Ovary (tissue), 9 donors: Measurements from ENCODE around the gene SLCO1B1. TPM values are rescaled to one million over a fixed set of nuclear protein-coding genes. Genes with fewer than 3 reads are reported as not detected.

ENCODE experiments used
- DNase-seq, 5 donors: peaks; one replicate each; pipeline ENCODE4 v3.0.0-alpha.2; 2019 to 2020
- H3K27ac ChIP-seq, 2 donors: fragments of 200-600 bp; one replicate each; pipeline versions ENCODE4 v1.5.1 to v1.8.0; 2019 to 2022
- H3K27me3 ChIP-seq: fragments of 200-600 bp; one replicate; pipeline ENCODE4 v1.8.0; 2022
- H3K36me3 ChIP-seq: fragments of 200-600 bp; sonication (generic); one replicate; pipeline ENCODE4 v1.5.1; 2019
- H3K4me1 ChIP-seq: one replicate; pipeline ENCODE4 v1.8.1; 2013; ENCODE audit warnings: mild to moderate bottlenecking, moderate library complexity; ENCODE audit not compliant: insufficient read depth
- H3K4me3 ChIP-seq: fragments of 200-600 bp; sonication (generic); one replicate; pipeline ENCODE4 v1.5.1; 2017
- H3K9me3 ChIP-seq, 2 donors: fragments of 200-600 bp in 1 of 2; sonication (generic) in 1 of 2; one replicate each; pipeline versions ENCODE4 v1.5.1 to v1.8.1; 2013 to 2019; ENCODE audit warnings: mild to moderate bottlenecking in 1 of 2, moderate library complexity in 1 of 2
- CTCF ChIP-seq, 3 donors: fragments of 450-650 bp in 2 of 3; fragments of 200-600 bp in 1 of 3; IDR thresholded peaks; one replicate each; pipeline versions ENCODE4 v1.5.1 to v1.8.0; 2016 to 2022; ENCODE audit warnings: antibody characterized with exemption in 3 of 3, mild to moderate bottlenecking in 1 of 3
- EP300 ChIP-seq: sonication (generic); formaldehyde crosslinking; IDR thresholded peaks from one replicate; pipeline ENCODE4 v1.6.1; 2017; ENCODE audit warnings: antibody characterized with exemption
- POLR2A ChIP-seq: fragments of 450-650 bp; IDR thresholded peaks from one replicate; pipeline ENCODE4 v1.6.1; 2017; ENCODE audit warnings: antibody characterized with exemption, mild to moderate bottlenecking, moderate library complexity
- WGBS, 3 donors: extraction: QIAGEN DNeasy Blood & Tissue Kit in 1 of 3; methylation state at CpG; one replicate each; pipeline versions ENCODE4 v1.1.5 to v1.1.7; 2013 to 2017; 5-methylcytosine and 5-hydroxymethylcytosine counted together
- intact Hi-C, 4 donors: fragments of 100-400 bp; cut with DNase I; formaldehyde crosslinking; loops; one replicate each; pipeline versions ENCODE4 v1.11.0 to v1.15.1; 2022 to 2023
- polyA plus RNA-seq, 2 donors: library from polyadenylated mRNA; stranded (reverse); fragments of 200-250 nt in 1 of 2; fragments of 350-450 nt in 1 of 2; fragmentation: Illumina TruSeq in 1 of 2; extraction: RNeasy Lipid Tissue Mini Kit (QIAGEN cat#74804) in 1 of 2; gene quantifications; one replicate each; pipeline ENCODE4 v1.2.3, GENCODE V29; 2013 to 2014
- total RNA-seq, 7 donors: library from RNA; depleted of rRNA in 2 of 7; stranded (reverse); fragments of >200 nt in 2 of 7; fragmentation: NEBNext Ultra II Directional in 3 of 7; extraction: Animal tissue kit (Norgen Biotek cat#: 25700) in 3 of 7; gene quantifications; one replicate each; pipeline versions ENCODE4 v1.1.0 to v1.2.4, GENCODE V29; 2016 to 2023
- donor health status: DM: no; HTN: no; CAD: no; lungs with moderate emphysema.
- donor health status: DM: no; HTN: no; CAD: no.
- donor health status: Bipolar disorder and iron deficiency.
- donor health status: DM: yes; HTN: yes; CAD: no.
- donor health status: DM: no; HTN: no; CAD: no.
- donor health status: DM: yes; HTN: yes; CAD: no.

SLCO1B1 gene
- total and polyA plus RNA-seq, 9 donors: 0.08 TPM; not detected in 8

- no peaks in the 10 kb centered on the region for H3K27me3 ChIP-seq
- no peak for DNase-seq
- no peak overlapping the region for H3K4me3 ChIP-seq
- H3K27ac ChIP-seq: no peak overlapping the region
- TF ChIP-seq EP300: no peak
- no peak for TF ChIP-seq CTCF (IDR thresholded peaks at IDR 0.05)
- TF ChIP-seq POLR2A: no peak
- no peaks in the 10 kb centered on the region for H3K4me1 ChIP-seq
- intact Hi-C loops: no loop called here
- WGBS, 3 donors: 65 to 74% (median 70%) methylated on average over 5 of the region's 5 CpGs
- no peaks in the 10 kb centered on the region for H3K36me3 ChIP-seq
- H3K9me3 ChIP-seq: no peaks in the 10 kb centered on the region
Observed at GRCh38 chr12:21234395-21234794, 103.4 kb downstream of the SLCO1B1 start.

GRCh38 chr12:21239866-21240265 is 108.9 kb downstream of the SLCO1B1 start:
- TF ChIP-seq CTCF (IDR thresholded peaks at IDR 0.05) (no peak), EP300 (no peak), POLR2A (no peak)
- 65 to 84% (median 71%) methylated on average over 4 of the region's 4 CpGs for WGBS, 3 donors
- Histone ChIP-seq H3K4me1 (no peaks in the 10 kb centered on the region), H3K27me3 (no peaks in the 10 kb centered on the region), H3K27ac (no peak overlapping the region), H3K4me3 (no peak overlapping the region), H3K36me3 (no peaks in the 10 kb centered on the region), H3K9me3 (no peaks in the 10 kb centered on the region)
- intact Hi-C loops: no loop called here
- DNase-seq: no peak

- intact Hi-C loops: no loop called here
- Histone ChIP-seq H3K27ac (no peak overlapping the region), H3K36me3 (no peaks in the 10 kb centered on the region), H3K4me3 (no peak overlapping the region), H3K9me3 (no peaks in the 10 kb centered on the region), H3K4me1 (no peaks in the 10 kb centered on the region), H3K27me3 (no peaks in the 10 kb centered on the region)
- 66 to 83% (median 75%) methylated on average over 1 of the region's 1 CpG for WGBS, 3 donors
- DNase-seq: no peak
- TF ChIP-seq CTCF (IDR thresholded peaks at IDR 0.05) (no peak), EP300 (no peak), POLR2A (no peak)
Observed at GRCh38 chr12:21248679-21249078, 117.7 kb downstream of the SLCO1B1 start.

GRCh38 chr12:21252070-21252469 is 121.1 kb downstream of the SLCO1B1 start:
- no peak for DNase-seq
- WGBS, 3 donors: 70 to 76% (median 74%) methylated on average over 5 of the region's 5 CpGs
- H3K4me3 ChIP-seq: no peak overlapping the region
- H3K36me3 ChIP-seq: no peaks in the 10 kb centered on the region
- no peaks in the 10 kb centered on the region for H3K27me3 ChIP-seq
- H3K4me1 ChIP-seq: no peaks in the 10 kb centered on the region
- peaks cover 0 to 1% of the 10 kb centered on the region in 2 donors for H3K9me3 ChIP-seq
- intact Hi-C loops: no loop called here
- TF ChIP-seq CTCF (IDR thresholded peaks at IDR 0.05) (no peak), POLR2A (no peak), EP300 (no peak)
- no peak overlapping the region for H3K27ac ChIP-seq
